Stimulated activated CD4-positive, alpha-beta T cell treated with anti-CD3 and anti-CD28 coated beads, Interleukin-2, amount 100 ng/mL, for 24 hours (primary cell): ENCODE results near the gene MANSC4.

Experiments used
- DNase-seq, 2 donors: peaks; one replicate each; pipeline ENCODE4 v3.0.0-alpha.2; 2020

Gene MANSC4

GRCh38 chr12:27779920-27780611, at the start of gene MANSC4, which contains the start of gene KLHL42:
Gene MANSC4 (minus strand): TSS chr12:27780236. CDS start chr12:27771276, 8,960 bp downstream.
Gene KLHL42 (plus strand): TSS chr12:27780233. CDS start chr12:27780331, 98 bp downstream.
- peak; percentile 66 to 67 for DNase-seq

GRCh38 chr12:27828196-27828595, 48.2 kb upstream of the MANSC4 start:
- no peak for DNase-seq

DNA sequence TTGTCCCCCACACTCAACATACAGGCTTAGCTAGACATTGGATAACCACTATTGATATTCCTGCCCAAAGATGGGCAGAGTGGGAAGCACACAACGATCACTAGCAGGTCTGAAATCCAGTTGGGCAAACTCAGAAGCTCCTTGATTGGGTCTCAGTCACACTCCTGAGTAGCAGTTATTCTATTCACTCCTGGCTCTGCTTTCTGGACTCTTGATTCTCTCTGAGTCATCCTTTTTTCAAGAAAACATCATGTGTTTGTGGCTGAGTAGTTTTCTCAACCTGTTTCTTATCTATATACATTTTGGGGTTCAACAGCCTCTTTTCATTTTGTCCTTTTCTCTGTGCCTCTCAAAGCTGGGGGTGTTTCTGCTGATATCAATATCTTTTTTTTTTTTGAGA, 46.0 kb upstream of the MANSC4 start:
- DNase-seq = no peak

- no peak for DNase-seq
Measured at GRCh38 chr12:27824126-27824842, 44.2 kb upstream of the MANSC4 start.

DNA sequence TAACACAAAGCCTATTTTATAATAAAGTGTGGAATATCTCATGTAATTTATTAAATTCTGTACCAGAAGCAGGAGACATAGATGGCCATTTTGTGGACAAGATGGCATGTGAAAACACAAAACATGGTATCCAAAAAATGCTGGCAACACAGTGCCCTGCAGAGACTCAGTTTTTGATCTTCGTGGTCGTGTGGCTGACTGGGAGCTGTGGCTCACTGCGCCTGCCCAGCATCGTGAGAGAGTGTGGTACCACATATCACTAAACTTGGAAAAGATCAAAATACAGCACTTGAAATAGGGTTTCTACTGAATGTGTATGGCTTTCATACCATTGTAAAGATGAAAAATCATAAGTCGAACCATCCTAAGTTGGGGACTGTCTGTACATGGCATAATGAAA, 43.0 kb upstream of the MANSC4 start:
- DNase-seq = no peak

- peak; percentile 60 to 76 for DNase-seq
Measured at GRCh38 chr12:27822076-27822712, 42.2 kb upstream of the MANSC4 start.

DNA sequence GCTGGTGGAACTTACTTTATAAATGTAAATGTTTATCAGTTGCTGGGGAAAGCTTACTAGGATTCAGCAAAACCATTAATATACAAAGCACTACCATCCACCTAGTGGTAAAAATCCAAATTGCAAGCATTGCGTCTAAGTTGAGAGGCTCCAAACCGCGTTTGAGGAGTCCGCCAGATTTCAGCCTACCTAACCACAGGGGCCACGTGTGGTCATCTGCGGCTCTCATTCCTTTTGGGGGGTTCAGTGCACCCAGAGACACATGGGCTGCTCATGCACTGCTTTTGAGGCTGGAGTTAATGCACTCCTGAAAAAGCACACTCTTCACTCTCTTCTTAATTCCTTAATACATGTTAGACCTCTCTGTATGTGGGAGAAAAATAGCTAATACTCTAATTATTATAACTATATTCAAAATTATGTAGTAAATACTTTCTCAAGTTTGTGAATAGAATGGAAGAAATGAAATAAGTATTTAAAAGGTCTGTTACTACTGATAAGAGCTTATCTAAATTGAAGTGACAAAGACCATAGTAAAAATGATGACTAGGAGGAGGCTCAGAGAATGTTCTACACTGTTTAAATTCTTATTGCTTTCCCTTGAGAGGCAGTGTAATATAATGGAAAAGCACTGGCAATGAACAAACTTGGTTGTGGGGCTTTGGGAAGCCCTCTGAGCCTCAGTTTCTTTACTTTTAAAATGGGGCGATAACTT, 41.4 kb upstream of the MANSC4 start:
- DNase-seq = peak in 1 of 2 donors; percentile 36

- DNase-seq = no peak
Measured at GRCh38 chr12:27820564-27820963, 40.5 kb upstream of the MANSC4 start.

DNA sequence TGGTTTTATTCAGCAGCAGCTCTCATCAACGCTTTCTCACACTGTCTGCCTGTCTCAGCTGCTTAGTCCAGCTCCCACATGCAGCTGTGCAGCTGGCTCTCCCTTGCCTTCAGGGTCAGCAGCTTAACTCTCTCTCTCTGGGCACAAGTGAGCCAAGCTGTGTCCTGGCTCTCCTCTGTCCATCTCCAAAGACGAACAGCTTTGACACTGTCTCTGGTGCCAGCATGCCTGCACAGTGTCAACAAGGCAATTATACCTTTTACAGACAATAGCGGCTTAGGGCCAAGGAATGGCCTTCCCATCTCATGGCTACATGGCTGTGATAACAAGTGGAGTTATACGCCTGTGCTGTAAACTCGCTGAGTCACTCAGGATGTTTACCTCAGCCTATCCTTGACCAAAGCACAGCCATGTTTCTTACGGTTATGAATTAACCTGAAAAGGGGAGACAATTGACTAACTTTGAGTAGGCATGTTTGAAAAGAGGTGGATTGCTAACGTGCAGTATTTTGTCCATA, 38.4 kb upstream of the MANSC4 start:
- no peak for DNase-seq

GRCh38 chr12:27817766-27818165, 37.7 kb upstream of the MANSC4 start:
- no peak for DNase-seq

DNA sequence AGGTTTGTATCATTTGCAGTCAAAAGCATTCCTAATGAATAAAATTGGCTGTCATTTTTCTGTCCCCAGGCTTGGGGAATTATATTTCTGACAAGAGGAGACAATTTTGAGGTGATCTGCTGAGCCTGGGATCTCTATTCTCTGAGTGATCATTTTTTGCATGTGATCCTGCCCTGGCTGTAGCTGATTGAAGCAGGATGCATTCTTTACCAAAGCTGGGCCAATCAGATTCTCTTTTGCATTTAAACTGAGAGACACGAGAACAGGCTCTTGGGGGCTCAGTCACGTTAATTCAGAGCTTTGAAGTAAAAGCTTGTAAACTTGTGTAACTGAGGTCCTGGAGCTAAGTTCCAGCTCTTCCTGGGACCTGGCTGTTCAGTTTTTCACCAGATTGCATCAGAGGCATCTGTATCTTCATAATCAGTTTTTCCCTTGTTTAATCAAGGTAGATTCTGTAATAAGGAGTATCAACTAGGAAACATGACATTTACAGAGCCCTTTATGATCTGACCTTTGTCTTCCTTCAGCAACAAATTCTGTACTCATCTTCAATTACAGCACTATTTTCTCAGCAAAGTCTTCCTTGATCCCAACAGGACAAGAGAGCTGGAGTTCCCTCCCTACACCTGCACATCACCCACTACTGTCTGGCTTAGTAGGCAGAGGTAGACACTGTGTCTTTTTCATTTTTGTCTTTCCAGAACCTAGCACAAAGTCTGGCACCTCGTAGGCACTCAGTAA, 35.0 kb upstream of the MANSC4 start:
- DNase-seq = no peak

GRCh38 chr12:27814411-27814810, 34.4 kb upstream of the MANSC4 start:
- DNase-seq = no peak

GRCh38 chr12:27812502-27812901, 32.5 kb upstream of the MANSC4 start:
- DNase-seq = no peak

GRCh38 chr12:27810756-27811155, 30.7 kb upstream of the MANSC4 start:
- no peak for DNase-seq

DNA sequence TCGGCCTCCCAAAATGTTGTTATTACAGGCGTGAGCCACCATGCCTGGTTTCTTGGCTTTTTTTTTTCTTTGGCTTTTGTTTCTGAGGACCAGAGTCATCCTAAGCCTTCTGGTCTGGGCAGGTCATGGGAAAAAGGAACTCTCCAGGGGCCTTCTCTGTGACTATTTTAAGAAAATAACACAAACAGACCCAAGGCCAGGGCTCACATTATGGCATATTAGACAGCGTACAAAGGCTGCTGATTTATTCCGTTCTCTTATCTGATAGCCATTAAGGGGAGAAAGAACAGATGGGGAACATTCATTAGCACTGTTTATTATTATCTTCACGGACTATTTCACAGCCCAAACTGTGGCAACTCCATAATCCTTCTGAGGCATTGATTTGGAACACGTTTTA, 28.8 kb upstream of the MANSC4 start:
- no peak for DNase-seq

- peak; percentile 23 to 29 for DNase-seq
Measured at GRCh38 chr12:27807063-27807703, 27.1 kb upstream of the MANSC4 start.

GRCh38 chr12:27806259-27806658, 26.2 kb upstream of the MANSC4 start:
- no peak for DNase-seq

DNA sequence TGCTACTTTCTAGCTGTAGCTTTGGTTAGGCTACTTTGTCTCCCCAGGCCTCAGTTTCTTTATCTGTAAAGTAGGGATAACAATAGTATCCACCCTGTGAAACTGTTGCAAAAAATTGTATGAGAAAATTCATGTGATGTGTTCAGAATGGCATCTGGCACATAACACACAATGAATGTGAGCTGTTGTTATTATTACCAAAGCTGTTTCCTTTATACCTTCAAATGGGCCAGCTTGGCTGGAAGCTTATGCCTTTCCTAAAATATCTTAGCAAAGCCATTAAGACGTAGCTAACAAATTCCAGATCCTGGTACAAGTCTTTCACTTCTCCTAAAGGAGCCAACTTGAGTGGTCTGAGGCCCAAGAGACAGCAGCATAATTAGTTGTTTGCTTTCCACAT, 25.2 kb upstream of the MANSC4 start:
- DNase-seq = no peak

- no peak for DNase-seq
Measured at GRCh38 chr12:27802936-27803335, 22.9 kb upstream of the MANSC4 start.

DNA sequence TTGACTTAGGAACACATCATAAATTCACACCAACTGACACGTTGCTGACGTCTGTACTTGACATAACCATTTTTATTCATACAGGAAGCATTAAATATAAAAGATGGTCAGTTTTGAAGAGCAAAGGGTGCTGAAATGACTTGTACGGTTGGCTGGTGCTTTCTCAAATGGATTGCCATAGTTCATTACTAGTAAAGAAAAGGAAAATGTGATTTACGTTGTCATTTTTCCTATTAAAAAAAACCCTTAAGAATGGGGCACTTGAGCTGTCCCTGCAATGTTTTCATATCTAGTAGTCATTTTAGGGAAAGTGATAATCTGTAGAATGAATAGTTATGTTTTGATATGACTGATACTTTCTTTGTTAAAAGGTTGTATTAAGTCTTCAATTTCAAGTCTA, 22.5 kb upstream of the MANSC4 start:
- DNase-seq = no peak

GRCh38 chr12:27801630-27802029, 21.6 kb upstream of the MANSC4 start:
- DNase-seq = no peak

- DNase-seq = no peak
Measured at GRCh38 chr12:27800819-27801218, 20.8 kb upstream of the MANSC4 start.
